ENCODE results near the gene GNL2. TPM values are rescaled to one million over a fixed set of nuclear protein-coding genes. Genes with fewer than 3 reads are reported as not detected.
"Not testable (repeated sequence)": the region's sequence is repeated elsewhere in the genome, so short reads cannot be mapped to it uniquely, and the experiment has no call there.

Gene GNL2
- total RNA-seq, 1 experiment from 2014 or later, result 106 TPM

- DNase-seq, result no peak
- H3K27me3 Mint-ChIP-seq (ENCODE audit: low read depth), result no peaks in the 10 kb centered on the region
- WGBS (ENCODE audit: extremely low coverage, insufficient read length, low lambda C conversion rate), result no CpG with 5 or more reads among the region's 4 CpGs
- no peak overlapping the region for H3T11ph ChIP-seq (ENCODE audit: low read length)
- no peak overlapping the region for H4K8ac ChIP-seq (replicated peaks; ENCODE audit: insufficient read length, low read depth, low read length)
- no peaks in the 10 kb centered on the region for H3K79me2 ChIP-seq (ENCODE audit: insufficient read depth, low read length)
- no peak overlapping the region for H2BK15ac ChIP-seq (ENCODE audit: low read depth, low read length)
- TF ChIP-seq CTCF (conservative IDR thresholded peaks at IDR 0.05), result no peak
- H3K27ac Mint-ChIP-seq, result peak overlapping the region in 2 of 3 experiments; percentile 32 to 35; a peak in 3 of 7 replicates
- no peak overlapping the region for H3K23ac ChIP-seq (ENCODE audit: insufficient read length, low read depth, low read length)
- no peak overlapping the region for H3K56ac ChIP-seq (ENCODE audit: insufficient read length, low read depth, low read length)
- no peak overlapping the region for H2BK20ac ChIP-seq (ENCODE audit: low read depth, low read length, poor library complexity, severe bottlenecking)
- H3K4me1 ChIP-seq (ENCODE audit: insufficient read depth, low read length), result no peaks in the 10 kb centered on the region
- no peak overlapping the region for H2AFZ ChIP-seq (ENCODE audit: low read length)
- H2AK5ac ChIP-seq (ENCODE audit: insufficient read length, low read length), result no peak overlapping the region
- H3K23me2 ChIP-seq (ENCODE audit: insufficient read length, low read depth, low read length, poor library complexity, severe bottlenecking), result no peaks in the 10 kb centered on the region
- H3K18ac ChIP-seq (ENCODE audit: insufficient read length, low read depth, low read length), result no peak overlapping the region
- no peaks in the 10 kb centered on the region for H3K9me3 ChIP-seq (ENCODE audit: control insufficient read depth, low read depth, low read length)
- no peaks in the 10 kb centered on the region for H3K79me1 ChIP-seq (ENCODE audit: insufficient read depth, low read depth, low read length, poor library complexity, severe bottlenecking)
- H2BK5ac ChIP-seq (ENCODE audit: insufficient read length, low read length), result no peak overlapping the region
- no peak overlapping the region for H3K9ac ChIP-seq (ENCODE audit: extremely low read depth, insufficient read length, low read length)
- no peaks in the 10 kb centered on the region for H4K20me1 ChIP-seq (ENCODE audit: control insufficient read depth, insufficient read depth, insufficient read length)
- H4K5ac ChIP-seq (ENCODE audit: insufficient read length, low read depth, low read length), result no peak overlapping the region
- H3K9me3 Mint-ChIP-seq, result no peaks in the 10 kb centered on the region
- H2BK12ac ChIP-seq (ENCODE audit: insufficient read length, low read depth, low read length), result no peak overlapping the region
- no peaks in the 10 kb centered on the region for H3K4me1 Mint-ChIP-seq
- H3K36me3 Mint-ChIP-seq (ENCODE audit: insufficient read depth in 1 of 3, low read depth in 3 of 3), result peaks cover 11 to 34% (median 19%) of the 10 kb centered on the region in 3 experiments; a peak in 6 of 7 replicates
- no peak overlapping the region for H4K91ac ChIP-seq (ENCODE audit: insufficient read length, low read depth, low read length)
- H2BK120ac ChIP-seq (ENCODE audit: low read depth, low read length, poor library complexity, severe bottlenecking), result no peak overlapping the region
- no peak overlapping the region for H3K4me2 ChIP-seq (ENCODE audit: insufficient read depth, insufficient read length, low read length)
- no peak overlapping the region for H3K27ac ChIP-seq (ENCODE audit: insufficient read length, low read depth, low read length)
- no peaks in the 10 kb centered on the region for H3K27me3 ChIP-seq (ENCODE audit: insufficient read depth, low read length)
- H3K14ac ChIP-seq (ENCODE audit: insufficient read depth, low read length), result no peak overlapping the region
- H3K4ac ChIP-seq (ENCODE audit: low read depth, low read length), result no peak overlapping the region
- no peak overlapping the region for H3K4me3 Mint-ChIP-seq
These were observed 62.2 kb downstream of the GNL2 start for GRCh38 chr1:37533317-37534093.

- not testable (repeated sequence) for H2BK5ac ChIP-seq (ENCODE audit: insufficient read length, low read length); H3K14ac ChIP-seq (ENCODE audit: insufficient read depth, low read length); H3K23me2 ChIP-seq (ENCODE audit: insufficient read length, low read depth, low read length, poor library complexity, severe bottlenecking); H3K79me2 ChIP-seq (ENCODE audit: insufficient read depth, low read length); H4K91ac ChIP-seq (ENCODE audit: insufficient read length, low read depth, low read length); H3K27me3 Mint-ChIP-seq (ENCODE audit: low read depth); H3K4ac ChIP-seq (ENCODE audit: low read depth, low read length); H3K4me3 Mint-ChIP-seq; H3K27me3 ChIP-seq (ENCODE audit: insufficient read depth, low read length); H2BK20ac ChIP-seq (ENCODE audit: low read depth, low read length, poor library complexity, severe bottlenecking); H3K27ac Mint-ChIP-seq; H4K20me1 ChIP-seq (ENCODE audit: control insufficient read depth, insufficient read depth, insufficient read length); H3K4me2 ChIP-seq (ENCODE audit: insufficient read depth, insufficient read length, low read length); H3K23ac ChIP-seq (ENCODE audit: insufficient read length, low read depth, low read length); H2AK5ac ChIP-seq (ENCODE audit: insufficient read length, low read length); H3K9me3 Mint-ChIP-seq; H4K5ac ChIP-seq (ENCODE audit: insufficient read length, low read depth, low read length); H4K8ac ChIP-seq (replicated peaks; ENCODE audit: insufficient read length, low read depth, low read length); H3K18ac ChIP-seq (ENCODE audit: insufficient read length, low read depth, low read length); H2BK12ac ChIP-seq (ENCODE audit: insufficient read length, low read depth, low read length); H3K4me1 Mint-ChIP-seq; H2AFZ ChIP-seq (ENCODE audit: low read length); H2BK15ac ChIP-seq (ENCODE audit: low read depth, low read length); H3K4me1 ChIP-seq (ENCODE audit: insufficient read depth, low read length); H3K27ac ChIP-seq (ENCODE audit: insufficient read length, low read depth, low read length); H3T11ph ChIP-seq (ENCODE audit: low read length); H3K9me3 ChIP-seq (ENCODE audit: control insufficient read depth, low read depth, low read length); DNase-seq; H2BK120ac ChIP-seq (ENCODE audit: low read depth, low read length, poor library complexity, severe bottlenecking); H3K9ac ChIP-seq (ENCODE audit: extremely low read depth, insufficient read length, low read length); H3K79me1 ChIP-seq (ENCODE audit: insufficient read depth, low read depth, low read length, poor library complexity, severe bottlenecking); H3K56ac ChIP-seq (ENCODE audit: insufficient read length, low read depth, low read length)
- H3K36me3 Mint-ChIP-seq (ENCODE audit: insufficient read depth in 1 of 3, low read depth in 3 of 3), result peaks cover 8 to 25% (median 10%) of the 10 kb centered on the region in 3 experiments; a peak in 6 of 7 replicates
- no CpG with 5 or more reads among the region's 4 CpGs for WGBS (ENCODE audit: extremely low coverage, insufficient read length, low lambda C conversion rate)
These were observed 63.1 kb downstream of the GNL2 start for GRCh38 chr1:37532418-37533156.

All from H9 (cell line).